ENCODE measurements around the gene PCYT1A. TPM values are rescaled to one million over a fixed set of nuclear protein-coding genes. Genes with fewer than 3 reads are reported as not detected.

Gene PCYT1A
- total and polyA plus RNA-seq, 2 donors (not counting 1 experiment from before 2014, with no cell fraction given): 56.6 to 61.2 TPM

DNA sequence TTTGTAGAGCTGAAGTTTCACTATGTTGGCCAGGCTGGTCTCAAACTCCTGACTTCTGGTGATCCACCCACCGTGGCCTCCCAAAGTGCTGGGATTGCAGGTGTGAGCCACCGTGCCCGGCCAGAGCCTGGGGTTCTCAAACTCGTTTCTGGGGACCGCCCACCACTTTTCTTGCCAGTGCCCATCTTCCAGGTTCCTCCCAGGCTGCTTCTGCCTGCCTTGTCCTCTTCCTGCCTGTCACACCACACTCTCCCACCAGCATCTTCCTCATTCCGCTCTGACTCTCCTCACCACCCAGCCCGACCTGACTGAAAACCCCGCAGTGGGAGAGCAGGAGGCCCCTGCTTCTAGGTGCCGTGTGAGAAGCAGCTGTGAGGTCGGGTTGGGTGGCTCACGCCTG is 33.6 kb upstream of the PCYT1A start:
- Histone ChIP-seq H3K4me2 (replicated peaks; ENCODE audit: low read depth, low read length, poor library complexity, severe bottlenecking) (no peak overlapping the region), H3K27me3 (replicated peaks in 1 of 4; ENCODE audit: control extremely low read depth in 1 of 4, control insufficient read depth in 3 of 4, insufficient read depth in 4 of 4, low read length in 3 of 4) (no peaks in the 10 kb centered on the region), H4K20me1 (ENCODE audit: control insufficient read depth, insufficient read depth, low read length, poor library complexity, severe bottlenecking) (no peaks in the 10 kb centered on the region), H3K9ac (ENCODE audit: low read length) (no peak overlapping the region), H3K9me3 (ENCODE audit: control extremely low read depth in 1 of 3, control insufficient read depth in 2 of 3, insufficient read depth in 1 of 3, low read length in 2 of 3) (no peaks in the 10 kb centered on the region), H3K27ac (ENCODE audit: low read length in 2 of 2) (no peak overlapping the region), H3K79me2 (ENCODE audit: control insufficient read depth, insufficient read depth, low read length) (peaks cover 3% of the 10 kb centered on the region), H3K36me3 (replicated peaks in 1 of 2; ENCODE audit: control extremely low read depth in 1 of 2, control insufficient read depth in 1 of 2, extremely low read depth in 1 of 2, insufficient read depth in 2 of 2, low read length in 1 of 2) (no peaks in the 10 kb centered on the region), H3K4me1 (ENCODE audit: control insufficient read depth in 2 of 2, insufficient read depth in 2 of 2, low read length in 2 of 2) (peaks cover 0 to 10% of the 10 kb centered on the region in 2 donors), H2AFZ (ENCODE audit: insufficient read depth, low read depth, low read length, poor library complexity, severe bottlenecking) (no peak overlapping the region), H3K4me3 (ENCODE audit: control extremely low read depth in 1 of 5, extremely low read depth in 1 of 5, insufficient read depth in 1 of 5, low read depth in 2 of 5, low read length in 4 of 5) (no peak overlapping the region)
- TF ChIP-seq, protein P1, sequence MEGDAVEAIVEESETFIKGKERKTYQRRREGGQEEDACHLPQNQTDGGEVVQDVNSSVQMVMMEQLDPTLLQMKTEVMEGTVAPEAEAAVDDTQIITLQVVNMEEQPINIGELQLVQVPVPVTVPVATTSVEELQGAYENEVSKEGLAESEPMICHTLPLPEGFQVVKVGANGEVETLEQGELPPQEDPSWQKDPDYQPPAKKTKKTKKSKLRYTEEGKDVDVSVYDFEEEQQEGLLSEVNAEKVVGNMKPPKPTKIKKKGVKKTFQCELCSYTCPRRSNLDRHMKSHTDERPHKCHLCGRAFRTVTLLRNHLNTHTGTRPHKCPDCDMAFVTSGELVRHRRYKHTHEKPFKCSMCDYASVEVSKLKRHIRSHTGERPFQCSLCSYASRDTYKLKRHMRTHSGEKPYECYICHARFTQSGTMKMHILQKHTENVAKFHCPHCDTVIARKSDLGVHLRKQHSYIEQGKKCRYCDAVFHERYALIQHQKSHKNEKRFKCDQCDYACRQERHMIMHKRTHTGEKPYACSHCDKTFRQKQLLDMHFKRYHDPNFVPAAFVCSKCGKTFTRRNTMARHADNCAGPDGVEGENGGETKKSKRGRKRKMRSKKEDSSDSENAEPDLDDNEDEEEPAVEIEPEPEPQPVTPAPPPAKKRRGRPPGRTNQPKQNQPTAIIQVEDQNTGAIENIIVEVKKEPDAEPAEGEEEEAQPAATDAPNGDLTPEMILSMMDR (IDR thresholded peaks at IDR 0.05): no peak
- TF ChIP-seq EZH2 (IDR thresholded peaks at IDR 0.05; ENCODE audit: borderline replicate concordance, insufficient read depth, low read depth, low read length, poor library complexity, severe bottlenecking): no peak
- peaks cover 10% of the 10 kb centered on the region for H3K4me1 Mint-ChIP-seq
- no peaks in the 10 kb centered on the region for H3K27me3 Mint-ChIP-seq
- ATAC-seq (ENCODE audit: low read depth): no peak
- H3K27ac Mint-ChIP-seq: no peak overlapping the region
- H3K4me3 Mint-ChIP-seq: no peak overlapping the region
- DNase-seq: no peak
- intact Hi-C loops (cut with micrococcal nuclease): no loop called here
- H3K9me3 Mint-ChIP-seq (ENCODE audit: insufficient read depth): no peaks in the 10 kb centered on the region
- POLR2A ChIA-PET: no interaction called here
- CTCF ChIA-PET: interaction anchor here (1.0 kb wide), 1 partner anchor 66 kb away, joined by 3 read pairs; no protein-coding TSS in a partner anchor
- WGBS (ENCODE audit: insufficient coverage): 88% methylated on average over 11 of the region's 11 CpGs

DNA sequence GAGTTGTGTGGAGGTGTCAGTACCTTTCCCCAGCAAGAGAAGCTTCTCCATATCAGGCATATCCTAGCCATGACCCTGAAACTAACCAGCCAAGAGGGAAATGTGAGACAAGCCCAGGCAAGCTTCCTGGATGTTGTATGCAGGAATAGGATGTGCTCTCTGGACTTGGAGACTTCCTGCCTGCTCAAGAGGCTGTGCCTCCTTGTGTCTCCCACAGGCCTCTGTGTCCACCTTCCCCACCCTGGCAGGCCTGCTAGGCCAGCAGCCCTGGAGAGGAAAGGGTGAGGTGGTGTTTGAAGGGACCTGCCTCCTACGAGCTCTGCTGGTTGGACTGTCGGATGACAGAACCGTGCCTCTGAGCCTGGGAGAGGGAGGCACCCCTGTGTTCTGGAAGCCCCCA is 32.6 kb upstream of the PCYT1A start:
- no peak overlapping the region for H3K27ac Mint-ChIP-seq

More for the DNA sequence above, 32.6 kb upstream of the PCYT1A start:
- ChIA-PET POLR2A (no interaction called here), CTCF (no interaction called here)
- DNase-seq (no peak), ATAC-seq (ENCODE audit: low read depth) (no peak)
- H2AFZ ChIP-seq (ENCODE audit: insufficient read depth, low read depth, low read length, poor library complexity, severe bottlenecking): no peak overlapping the region
- Mint-ChIP-seq H3K9me3 (ENCODE audit: insufficient read depth) (no peaks in the 10 kb centered on the region), H3K27me3 (no peaks in the 10 kb centered on the region), H3K4me3 (peak overlapping the region; percentile 62), H3K4me1 (peaks cover 10% of the 10 kb centered on the region)
- TF ChIP-seq EZH2 (IDR thresholded peaks at IDR 0.05; ENCODE audit: borderline replicate concordance, insufficient read depth, low read depth, low read length, poor library complexity, severe bottlenecking): no peak
- TF ChIP-seq, protein P1 (IDR thresholded peaks at IDR 0.05): no peak
- no peak overlapping the region for H3K4me3 ChIP-seq (ENCODE audit: control extremely low read depth in 1 of 5, extremely low read depth in 1 of 5, insufficient read depth in 1 of 5, low read depth in 2 of 5, low read length in 4 of 5)
- WGBS (ENCODE audit: insufficient coverage): 78% methylated on average over 3 of the region's 3 CpGs
- no peaks in the 10 kb centered on the region for H3K36me3 ChIP-seq (replicated peaks in 1 of 2; ENCODE audit: control extremely low read depth in 1 of 2, control insufficient read depth in 1 of 2, extremely low read depth in 1 of 2, insufficient read depth in 2 of 2, low read length in 1 of 2)
- H3K9me3 ChIP-seq (ENCODE audit: control extremely low read depth in 1 of 3, control insufficient read depth in 2 of 3, insufficient read depth in 1 of 3, low read length in 2 of 3): no peaks in the 10 kb centered on the region
- no peaks in the 10 kb centered on the region for H4K20me1 ChIP-seq (ENCODE audit: control insufficient read depth, insufficient read depth, low read length, poor library complexity, severe bottlenecking)
- no peak overlapping the region for H3K27ac ChIP-seq (ENCODE audit: low read length in 2 of 2)
- no peak overlapping the region for H3K9ac ChIP-seq (ENCODE audit: low read length)
- H3K4me2 ChIP-seq (replicated peaks; ENCODE audit: low read depth, low read length, poor library complexity, severe bottlenecking): no peak overlapping the region
- peaks cover 3% of the 10 kb centered on the region for H3K79me2 ChIP-seq (ENCODE audit: control insufficient read depth, insufficient read depth, low read length)
- H3K27me3 ChIP-seq (replicated peaks in 1 of 4; ENCODE audit: control extremely low read depth in 1 of 4, control insufficient read depth in 3 of 4, insufficient read depth in 4 of 4, low read length in 3 of 4): no peaks in the 10 kb centered on the region
- intact Hi-C loops (cut with micrococcal nuclease): no loop called here
- H3K4me1 ChIP-seq (ENCODE audit: control insufficient read depth in 2 of 2, insufficient read depth in 2 of 2, low read length in 2 of 2): peaks cover 0 to 10% of the 10 kb centered on the region in 2 donors

Data from B cell (primary cell).